Panc1 (cell line): ENCODE results near the gene ACCS. TPM values are rescaled to one million over a fixed set of nuclear protein-coding genes. Genes with fewer than 3 reads are reported as not detected.

Source experiments
- ATAC-seq: fragments of 200-7000 bp; cut with Tn5 transposase; 2 replicates; pipeline ENCODE4 v1.9.1; 2020; ENCODE audit warnings: mild to moderate bottlenecking, moderate library complexity
- BruUV-seq: library from RNA; stranded (reverse); fragments of 400-500 nt; replicated peaks from 2 replicates; lab custom pipeline; 2021; lab: Mats Ljungman, UMichigan
- CTCF ChIA-PET: fragments of 300-600 bp; sonication (Branson Sonifier 250); formaldehyde crosslinking; loops from one replicate; lab custom pipeline; 2022; ENCODE audit warnings: antibody characterized with exemption; lab: Charles Lee
- POLR2A ChIA-PET: fragments of 300-600 bp; sonication (Branson Sonifier 250); formaldehyde crosslinking; loops from one replicate; lab custom pipeline; 2022; ENCODE audit warnings: antibody characterized with exemption; lab: Charles Lee
- DNase-seq: peaks from one replicate; pipeline ENCODE4 v3.0.0-alpha.2; 2010; ENCODE audit warnings: low read depth, low spot score
- H3K27ac ChIP-seq: 2 replicates; pipeline ENCODE4 v1.5.1; 2011; ENCODE audit warnings: mild to moderate bottlenecking, low read length, inconsistent platforms
- H3K27me3 ChIP-seq: fragments of 200-500 bp; sonication (Bioruptor generic); 2 replicates; pipeline ENCODE4 v1.6.0; 2014; ENCODE audit warnings: low read length, inconsistent platforms; ENCODE audit not compliant: control insufficient read depth, insufficient read depth
- H3K36me3 ChIP-seq: fragments of 200-500 bp; sonication (Bioruptor generic); 2 replicates; pipeline ENCODE4 v1.5.1; 2014; ENCODE audit warnings: inconsistent platforms, mild to moderate bottlenecking, low read length, moderate library complexity; ENCODE audit not compliant: control insufficient read depth, insufficient read depth
- H3K4me1 ChIP-seq: 2 replicates; pipeline ENCODE4 v1.5.1; 2011; ENCODE audit warnings: inconsistent platforms, mild to moderate bottlenecking, low read length, moderate library complexity; ENCODE audit not compliant: control insufficient read depth, insufficient read depth
- H3K4me3 ChIP-seq, 2 experiments: 2 replicates each; pipeline ENCODE4 v1.5.1; 2011 to 2012; ENCODE audit warnings: low read depth in 2 of 2, low read length in 2 of 2, mild to moderate bottlenecking in 2 of 2, inconsistent platforms in 1 of 2, moderate library complexity in 1 of 2
- H3K9me3 ChIP-seq: fragments of 200-500 bp; sonication (Bioruptor generic); 2 replicates; pipeline ENCODE4 v1.5.1; 2014; ENCODE audit warnings: low read depth, mild to moderate bottlenecking, inconsistent platforms, low read length, moderate library complexity; ENCODE audit not compliant: control insufficient read depth, insufficient read depth
- POLR2AphosphoS5 ChIP-seq: IDR thresholded peaks from 2 replicates; pipeline ENCODE4 v1.6.1; 2012; ENCODE audit warnings: mild to moderate bottlenecking, low read depth, low read length, moderate library complexity
- SIN3A ChIP-seq: IDR thresholded peaks from 2 replicates; pipeline ENCODE4 v1.6.1; 2012; ENCODE audit warnings: low read depth, mild to moderate bottlenecking, low read length, moderate library complexity, borderline replicate concordance; ENCODE audit not compliant: insufficient read depth
- TCF7L2 ChIP-seq: IDR thresholded peaks from 2 replicates; pipeline ENCODE4 v1.6.1; 2011; ENCODE audit warnings: mild to moderate bottlenecking, low read depth, low read length, inconsistent platforms
- in situ Hi-C: cut with HindIII; loops from 2 replicates; pipeline ENCODE4 v1.10.0; 2016; ENCODE audit warnings: low sequenced_read_pairs, low pct_unique_long_range_greater_than_20kb
- intact Hi-C: fragments of 100-400 bp; cut with micrococcal nuclease; formaldehyde crosslinking; loops from one replicate; pipeline ENCODE4 v1.10.0; 2022; ENCODE audit not compliant: unreplicated experiment
- total RNA-seq: library from RNA; stranded (reverse); gene quantifications from one replicate; pipeline ENCODE4 v1.2.1, GENCODE V29; 2021; ENCODE audit not compliant: unreplicated experiment
- TF ChIP-seq, protein P1 (sequence below), 2 experiments: IDR thresholded peaks; 2 replicates each; pipeline ENCODE4 v1.6.1; 2011 to 2012; ENCODE audit warnings: low read depth in 2 of 2, control low read depth in 1 of 2, low read length in 1 of 2, mild to moderate bottlenecking in 1 of 2, moderate library complexity in 1 of 2; ENCODE audit not compliant: insufficient read depth in 1 of 2
- TF ChIP-seq, protein P2 (sequence below): fragments of 450-650 bp; IDR thresholded peaks from 2 replicates; pipeline ENCODE4 v1.5.1; 2017; ENCODE audit warnings: mild to moderate bottlenecking

Gene ACCS
- total RNA-seq, 1 experiment from 2014 or later: 38.0 TPM

DNA sequence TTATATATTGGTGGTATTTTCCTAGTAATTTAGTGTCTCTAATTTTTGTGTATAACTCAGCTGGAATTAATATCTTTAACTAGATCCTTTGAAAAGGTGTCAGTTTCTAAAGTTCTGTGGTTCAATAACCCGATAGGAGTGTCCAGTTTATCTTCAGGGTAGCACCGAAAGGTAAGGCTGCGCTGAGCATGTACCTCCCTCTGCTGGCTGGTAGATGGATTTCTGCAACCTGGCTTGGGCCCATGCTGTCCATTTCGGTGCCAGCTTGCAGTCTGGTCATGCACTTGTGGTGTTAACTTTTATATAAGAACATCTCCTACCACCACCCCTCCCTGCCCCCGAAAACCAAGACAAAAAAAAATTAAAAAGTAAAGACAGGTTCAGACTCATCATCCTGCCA is 54.1 kb downstream of the ACCS start:
- Histone ChIP-seq H3K27me3 (no peaks in the 10 kb centered on the region), H3K9me3 (no peaks in the 10 kb centered on the region), H3K27ac (no peak overlapping the region), H3K4me3 (no peak overlapping the region), H3K4me1 (no peaks in the 10 kb centered on the region), H3K36me3 (no peaks in the 10 kb centered on the region; the same call in none of the 2 replicates)
- ATAC-seq (peak; percentile 79), DNase-seq (no peak)
- ChIA-PET CTCF (interaction anchor here (0.6 to 1.5 kb wide), 6 partner anchors 21 to 487 kb away, joined by 3 to 12 read pairs (median 6); partner anchors contain the start of gene EXT2), POLR2A (no interaction called here)
- TF ChIP-seq, protein P1, sequence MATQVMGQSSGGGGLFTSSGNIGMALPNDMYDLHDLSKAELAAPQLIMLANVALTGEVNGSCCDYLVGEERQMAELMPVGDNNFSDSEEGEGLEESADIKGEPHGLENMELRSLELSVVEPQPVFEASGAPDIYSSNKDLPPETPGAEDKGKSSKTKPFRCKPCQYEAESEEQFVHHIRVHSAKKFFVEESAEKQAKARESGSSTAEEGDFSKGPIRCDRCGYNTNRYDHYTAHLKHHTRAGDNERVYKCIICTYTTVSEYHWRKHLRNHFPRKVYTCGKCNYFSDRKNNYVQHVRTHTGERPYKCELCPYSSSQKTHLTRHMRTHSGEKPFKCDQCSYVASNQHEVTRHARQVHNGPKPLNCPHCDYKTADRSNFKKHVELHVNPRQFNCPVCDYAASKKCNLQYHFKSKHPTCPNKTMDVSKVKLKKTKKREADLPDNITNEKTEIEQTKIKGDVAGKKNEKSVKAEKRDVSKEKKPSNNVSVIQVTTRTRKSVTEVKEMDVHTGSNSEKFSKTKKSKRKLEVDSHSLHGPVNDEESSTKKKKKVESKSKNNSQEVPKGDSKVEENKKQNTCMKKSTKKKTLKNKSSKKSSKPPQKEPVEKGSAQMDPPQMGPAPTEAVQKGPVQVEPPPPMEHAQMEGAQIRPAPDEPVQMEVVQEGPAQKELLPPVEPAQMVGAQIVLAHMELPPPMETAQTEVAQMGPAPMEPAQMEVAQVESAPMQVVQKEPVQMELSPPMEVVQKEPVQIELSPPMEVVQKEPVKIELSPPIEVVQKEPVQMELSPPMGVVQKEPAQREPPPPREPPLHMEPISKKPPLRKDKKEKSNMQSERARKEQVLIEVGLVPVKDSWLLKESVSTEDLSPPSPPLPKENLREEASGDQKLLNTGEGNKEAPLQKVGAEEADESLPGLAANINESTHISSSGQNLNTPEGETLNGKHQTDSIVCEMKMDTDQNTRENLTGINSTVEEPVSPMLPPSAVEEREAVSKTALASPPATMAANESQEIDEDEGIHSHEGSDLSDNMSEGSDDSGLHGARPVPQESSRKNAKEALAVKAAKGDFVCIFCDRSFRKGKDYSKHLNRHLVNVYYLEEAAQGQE (IDR thresholded peaks at IDR 0.05; ENCODE audit: insufficient read depth in 1 of 2, low read depth in 2 of 2, low read length in 1 of 2): no peak
- no peak for TF ChIP-seq TCF7L2
- TF ChIP-seq, protein P2, sequence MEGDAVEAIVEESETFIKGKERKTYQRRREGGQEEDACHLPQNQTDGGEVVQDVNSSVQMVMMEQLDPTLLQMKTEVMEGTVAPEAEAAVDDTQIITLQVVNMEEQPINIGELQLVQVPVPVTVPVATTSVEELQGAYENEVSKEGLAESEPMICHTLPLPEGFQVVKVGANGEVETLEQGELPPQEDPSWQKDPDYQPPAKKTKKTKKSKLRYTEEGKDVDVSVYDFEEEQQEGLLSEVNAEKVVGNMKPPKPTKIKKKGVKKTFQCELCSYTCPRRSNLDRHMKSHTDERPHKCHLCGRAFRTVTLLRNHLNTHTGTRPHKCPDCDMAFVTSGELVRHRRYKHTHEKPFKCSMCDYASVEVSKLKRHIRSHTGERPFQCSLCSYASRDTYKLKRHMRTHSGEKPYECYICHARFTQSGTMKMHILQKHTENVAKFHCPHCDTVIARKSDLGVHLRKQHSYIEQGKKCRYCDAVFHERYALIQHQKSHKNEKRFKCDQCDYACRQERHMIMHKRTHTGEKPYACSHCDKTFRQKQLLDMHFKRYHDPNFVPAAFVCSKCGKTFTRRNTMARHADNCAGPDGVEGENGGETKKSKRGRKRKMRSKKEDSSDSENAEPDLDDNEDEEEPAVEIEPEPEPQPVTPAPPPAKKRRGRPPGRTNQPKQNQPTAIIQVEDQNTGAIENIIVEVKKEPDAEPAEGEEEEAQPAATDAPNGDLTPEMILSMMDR: peak; percentile 64
- in situ Hi-C loops (no loop called here), intact Hi-C loops (loop anchor here (5.0 kb wide), 1 partner anchor 332 kb away; no protein-coding TSS in a partner anchor)
- BruUV-seq: no TSS peak

DNA sequence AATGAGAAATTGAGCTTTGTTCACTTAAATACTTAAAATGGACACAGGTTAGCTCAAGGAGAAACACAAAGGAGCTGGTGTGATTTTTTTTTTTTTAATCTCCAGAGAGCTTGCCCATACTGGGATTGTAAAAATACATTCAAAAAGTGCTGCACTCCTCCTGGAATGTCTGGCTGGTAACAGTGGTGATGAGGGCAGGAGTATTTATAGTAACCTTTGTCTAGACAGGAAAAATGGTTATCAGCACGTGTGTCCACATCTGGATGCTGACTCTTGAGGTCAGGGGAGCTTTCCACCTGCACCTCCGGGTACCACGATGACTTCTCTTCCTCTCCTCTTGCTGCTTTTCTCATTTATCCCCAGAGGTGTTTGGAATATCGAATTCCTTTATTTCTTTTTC is 59.5 kb downstream of the ACCS start:
- Histone ChIP-seq H3K9me3 (no peaks in the 10 kb centered on the region), H3K27ac (no peak overlapping the region), H3K36me3 (peaks cover 3% of the 10 kb centered on the region), H3K4me3 (no peak overlapping the region), H3K4me1 (no peaks in the 10 kb centered on the region), H3K27me3 (no peaks in the 10 kb centered on the region)
- ATAC-seq (no peak), DNase-seq (no peak)
- ChIA-PET CTCF (no interaction called here), POLR2A (no interaction called here)
- intact Hi-C loops: no loop called here
- no TSS peak for BruUV-seq
- in situ Hi-C loops: no loop called here
- TF ChIP-seq, protein P2: no peak
- TF ChIP-seq POLR2AphosphoS5 (no peak), SIN3A (no peak), TCF7L2 (no peak)
- TF ChIP-seq, protein P1 (IDR thresholded peaks at IDR 0.05; ENCODE audit: insufficient read depth in 1 of 2, low read depth in 2 of 2, low read length in 1 of 2): no peak
